GM12875 (cell line): Measurements from ENCODE around the gene HYAL3.
A peak's percentile ranks its signal among the peaks of the same experiment; 100 is the strongest.

Experiments
- H3K4me3 ChIP-seq: one replicate; pipeline ENCODE4 v1.5.1; 2011; ENCODE audit warnings: low read depth, low read length, control low read depth
- TF ChIP-seq, protein P1 (sequence below): IDR thresholded peaks from 2 replicates; pipeline ENCODE4 v1.5.1; 2011; ENCODE audit warnings: low read depth, mild to moderate bottlenecking, control low read depth, inconsistent platforms, low read length, moderate library complexity, borderline replicate concordance; ENCODE audit not compliant: insufficient read depth

Gene HYAL3

DNA sequence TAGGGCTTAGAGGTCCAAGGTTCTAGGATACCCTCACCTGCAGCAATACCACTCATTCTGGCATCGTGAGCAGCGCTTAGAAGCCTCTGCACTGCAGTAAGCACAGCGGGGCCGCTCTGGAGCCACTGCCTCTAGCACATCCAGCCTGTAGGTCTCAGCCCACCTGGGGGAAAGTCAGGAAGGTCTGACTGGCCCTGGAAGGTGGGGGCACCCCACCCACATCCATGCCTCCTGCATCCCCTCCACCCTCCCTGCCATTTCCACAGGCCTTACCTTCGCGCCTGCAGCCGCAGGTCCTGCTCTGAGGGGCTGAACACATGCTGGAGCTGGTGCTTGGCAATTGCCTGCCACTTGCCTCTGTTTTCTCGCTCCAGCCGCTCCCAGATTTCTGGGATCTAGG, 42.3 kb upstream of the HYAL3 start:
- peak overlapping the region; percentile 95 for H3K4me3 ChIP-seq
- TF ChIP-seq, protein P1, sequence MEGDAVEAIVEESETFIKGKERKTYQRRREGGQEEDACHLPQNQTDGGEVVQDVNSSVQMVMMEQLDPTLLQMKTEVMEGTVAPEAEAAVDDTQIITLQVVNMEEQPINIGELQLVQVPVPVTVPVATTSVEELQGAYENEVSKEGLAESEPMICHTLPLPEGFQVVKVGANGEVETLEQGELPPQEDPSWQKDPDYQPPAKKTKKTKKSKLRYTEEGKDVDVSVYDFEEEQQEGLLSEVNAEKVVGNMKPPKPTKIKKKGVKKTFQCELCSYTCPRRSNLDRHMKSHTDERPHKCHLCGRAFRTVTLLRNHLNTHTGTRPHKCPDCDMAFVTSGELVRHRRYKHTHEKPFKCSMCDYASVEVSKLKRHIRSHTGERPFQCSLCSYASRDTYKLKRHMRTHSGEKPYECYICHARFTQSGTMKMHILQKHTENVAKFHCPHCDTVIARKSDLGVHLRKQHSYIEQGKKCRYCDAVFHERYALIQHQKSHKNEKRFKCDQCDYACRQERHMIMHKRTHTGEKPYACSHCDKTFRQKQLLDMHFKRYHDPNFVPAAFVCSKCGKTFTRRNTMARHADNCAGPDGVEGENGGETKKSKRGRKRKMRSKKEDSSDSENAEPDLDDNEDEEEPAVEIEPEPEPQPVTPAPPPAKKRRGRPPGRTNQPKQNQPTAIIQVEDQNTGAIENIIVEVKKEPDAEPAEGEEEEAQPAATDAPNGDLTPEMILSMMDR: no peak

DNA sequence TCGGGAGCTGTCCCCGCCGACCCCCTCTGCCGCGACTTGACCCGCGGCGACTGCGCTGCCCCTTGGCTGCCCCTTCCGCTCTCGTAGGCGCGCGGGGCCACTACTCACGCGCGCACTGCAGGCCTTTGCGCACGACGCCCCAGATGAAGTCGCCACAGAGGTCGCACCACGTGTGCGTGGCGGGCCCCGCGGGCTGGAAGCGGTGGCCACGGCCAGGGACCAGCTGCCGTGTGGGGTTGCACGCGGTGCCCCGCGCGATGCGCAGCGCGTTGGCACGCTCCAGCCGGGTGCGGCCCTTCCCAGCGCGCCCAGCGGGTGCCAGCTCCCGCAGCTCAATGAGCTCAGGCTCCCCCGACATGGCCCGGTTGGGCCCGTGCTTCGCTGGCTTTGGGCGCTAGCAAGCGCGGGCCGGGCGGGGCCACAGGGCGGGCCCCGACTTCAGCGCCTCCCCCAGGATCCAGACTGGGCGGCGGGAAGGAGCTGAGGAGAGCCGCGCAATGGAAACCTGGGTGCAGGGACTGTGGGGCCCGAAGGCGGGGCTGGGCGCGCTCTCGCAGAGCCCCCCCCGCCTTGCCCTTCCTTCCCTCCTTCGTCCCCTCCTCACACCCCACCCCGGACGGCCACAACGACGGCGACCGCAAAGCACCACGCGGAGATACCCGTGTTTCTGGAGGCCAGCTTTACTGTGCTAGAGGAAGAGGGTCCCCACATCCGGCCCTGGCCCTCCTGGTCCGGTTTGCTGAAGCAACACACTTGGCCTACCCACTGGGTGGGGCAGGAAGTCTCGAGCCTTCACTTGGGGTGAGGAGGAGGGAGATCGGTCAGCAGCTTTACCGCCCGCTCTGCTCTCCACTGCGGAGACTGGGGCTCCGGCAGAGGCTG, 41.5 kb upstream of the HYAL3 start, which contains the start of gene RASSF1:
Gene RASSF1, minus strand, starts transcription at position 389 of the 882 bp plus-strand sequence. Its CDS starts 31 bp downstream, at position 358.
- TF ChIP-seq, protein P1: no peak
- H3K4me3 ChIP-seq: peak within 1 kb of the TSS; percentile 95

DNA sequence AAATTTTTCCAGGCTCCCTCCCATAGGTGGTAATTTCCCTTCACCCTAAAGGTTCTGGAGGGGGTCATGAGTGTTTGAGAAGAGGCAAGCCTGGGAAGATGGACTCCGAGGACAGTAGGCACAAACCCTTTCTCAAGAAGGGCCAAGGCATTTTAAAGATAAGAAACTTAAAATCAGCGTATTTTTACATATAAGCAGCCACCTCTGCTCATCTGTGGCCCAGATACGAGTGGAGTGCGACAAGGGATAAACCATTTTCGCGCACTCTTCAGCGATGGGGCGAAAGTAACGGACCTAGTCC, 40.9 kb upstream of the HYAL3 start:
- peak overlapping the region; percentile 95 for H3K4me3 ChIP-seq
- TF ChIP-seq, protein P1: no peak

DNA sequence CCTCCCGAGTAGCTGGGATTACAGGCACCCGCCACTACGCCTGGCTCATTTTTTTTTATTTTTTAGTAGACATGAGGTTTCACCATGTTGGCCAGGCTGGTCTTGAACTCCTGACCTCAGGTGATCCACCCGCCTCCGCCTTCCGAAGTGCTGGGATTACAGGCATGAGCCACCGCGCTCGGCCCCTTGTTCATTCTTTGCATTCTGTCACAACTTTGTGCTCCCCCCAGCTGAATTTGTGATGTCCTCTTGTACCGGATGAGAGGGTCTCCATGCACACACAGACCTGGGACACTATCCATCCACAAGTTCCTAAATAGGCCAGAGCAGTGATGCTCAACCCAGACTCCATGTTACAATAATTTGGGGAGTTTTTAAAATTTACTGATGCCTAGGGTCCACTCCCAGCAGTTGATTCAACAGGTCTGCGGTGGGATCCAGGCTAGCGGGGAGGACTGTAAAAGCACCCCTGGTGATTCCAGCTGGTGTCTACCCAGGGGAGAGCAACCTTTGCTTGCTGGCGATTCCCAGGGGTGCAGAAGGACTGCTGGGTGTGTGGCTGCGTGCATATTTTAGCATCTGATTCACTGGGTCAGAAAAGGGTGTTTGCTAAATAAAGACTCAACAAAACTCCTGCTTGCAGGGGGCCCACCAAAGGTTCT, 40.4 kb upstream of the HYAL3 start:
- peak overlapping the region; percentile 95 for H3K4me3 ChIP-seq
- TF ChIP-seq, protein P1: no peak

DNA sequence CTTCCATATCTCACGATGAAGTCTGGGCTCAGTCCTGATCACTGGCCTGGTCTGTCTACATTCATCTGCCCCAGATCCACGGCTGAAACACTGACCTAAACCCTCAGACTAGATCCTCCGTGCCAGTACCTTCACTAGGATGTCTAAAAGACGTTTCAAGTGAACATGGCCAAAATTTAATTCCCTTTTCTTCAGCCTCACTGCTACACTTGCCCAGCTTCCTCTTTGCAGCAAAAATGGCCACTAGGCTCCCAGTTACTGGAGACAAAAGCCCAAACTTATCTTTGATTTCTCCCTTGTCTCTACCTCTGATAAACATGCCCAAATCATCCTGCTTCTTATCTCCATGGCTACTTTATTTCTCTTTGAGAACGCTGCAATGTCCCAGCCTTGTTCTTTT, 39.8 kb upstream of the HYAL3 start:
- H3K4me3 ChIP-seq: peak overlapping the region; percentile 95
- TF ChIP-seq, protein P1: no peak

DNA sequence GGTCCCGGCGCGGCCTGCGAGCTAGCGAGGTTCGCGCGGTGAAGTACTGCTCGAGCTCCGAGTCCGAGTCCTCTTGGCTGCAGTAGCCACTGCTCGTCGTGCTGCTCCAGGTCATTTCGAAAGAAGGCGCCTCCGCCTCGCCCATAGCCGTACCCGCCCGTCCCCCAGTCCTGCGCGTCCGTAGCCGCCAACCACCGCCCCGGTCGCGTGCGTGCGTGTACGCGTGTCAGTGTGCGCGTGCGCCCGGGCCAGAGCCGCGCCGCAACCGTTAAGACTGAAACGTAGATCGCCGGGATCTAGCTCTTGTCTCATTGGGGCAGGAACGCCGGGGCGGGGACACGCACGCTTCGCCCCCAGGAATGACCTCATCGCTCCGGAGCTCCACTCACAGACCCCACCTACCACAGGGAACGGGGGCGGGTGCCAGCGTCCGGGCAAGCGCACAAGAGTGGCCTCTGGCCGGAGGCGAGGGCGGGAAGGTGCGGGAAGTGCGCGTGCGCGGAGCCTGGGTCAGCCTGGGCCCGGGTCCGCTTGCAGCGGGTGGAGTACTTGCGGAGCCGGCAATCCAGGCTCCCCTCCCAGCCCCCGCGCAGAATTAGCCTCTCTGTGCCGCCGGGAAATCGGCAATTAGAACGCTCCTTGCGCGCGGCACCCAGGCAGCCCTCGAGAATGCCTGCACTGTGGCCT, 38.1 kb upstream of the HYAL3 start:
- TF ChIP-seq, protein P1: no peak
- H3K4me3 ChIP-seq: peak overlapping the region; percentile 95
